ENCODE data around the gene EFCAB6.

DNA sequence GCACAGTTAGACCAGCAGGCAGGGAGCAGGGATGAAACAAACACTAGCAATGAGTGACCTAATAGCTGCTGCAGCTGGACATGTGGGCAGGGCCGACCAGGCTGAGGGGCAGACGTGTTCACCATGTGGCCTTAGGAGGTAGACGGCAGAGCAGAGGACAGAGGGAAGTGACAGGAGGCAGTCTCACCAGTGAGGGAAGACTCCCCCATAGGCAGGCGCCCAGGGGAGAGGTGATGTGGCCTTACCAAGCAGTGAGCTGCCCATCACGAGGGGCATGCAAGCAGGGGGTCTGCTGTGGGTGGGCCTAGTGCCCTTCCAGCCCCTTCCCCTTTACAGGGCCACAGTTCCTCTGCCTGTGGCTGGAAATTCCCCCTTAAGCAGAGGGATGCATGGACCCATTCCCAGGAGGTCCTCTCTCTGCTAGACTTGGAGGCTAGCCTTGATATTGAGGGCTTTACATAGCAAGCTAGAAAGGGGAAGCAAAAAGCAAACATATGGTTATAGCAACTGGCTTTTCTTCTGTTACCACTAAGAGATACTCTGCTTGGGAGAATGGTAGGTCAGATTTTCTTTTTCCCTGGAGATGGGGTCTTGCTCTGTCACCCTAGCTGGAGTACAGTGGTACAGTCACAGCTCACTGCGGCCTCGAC is 332.7 kb downstream of the EFCAB6 start:
- TF ChIP-seq, protein P1, sequence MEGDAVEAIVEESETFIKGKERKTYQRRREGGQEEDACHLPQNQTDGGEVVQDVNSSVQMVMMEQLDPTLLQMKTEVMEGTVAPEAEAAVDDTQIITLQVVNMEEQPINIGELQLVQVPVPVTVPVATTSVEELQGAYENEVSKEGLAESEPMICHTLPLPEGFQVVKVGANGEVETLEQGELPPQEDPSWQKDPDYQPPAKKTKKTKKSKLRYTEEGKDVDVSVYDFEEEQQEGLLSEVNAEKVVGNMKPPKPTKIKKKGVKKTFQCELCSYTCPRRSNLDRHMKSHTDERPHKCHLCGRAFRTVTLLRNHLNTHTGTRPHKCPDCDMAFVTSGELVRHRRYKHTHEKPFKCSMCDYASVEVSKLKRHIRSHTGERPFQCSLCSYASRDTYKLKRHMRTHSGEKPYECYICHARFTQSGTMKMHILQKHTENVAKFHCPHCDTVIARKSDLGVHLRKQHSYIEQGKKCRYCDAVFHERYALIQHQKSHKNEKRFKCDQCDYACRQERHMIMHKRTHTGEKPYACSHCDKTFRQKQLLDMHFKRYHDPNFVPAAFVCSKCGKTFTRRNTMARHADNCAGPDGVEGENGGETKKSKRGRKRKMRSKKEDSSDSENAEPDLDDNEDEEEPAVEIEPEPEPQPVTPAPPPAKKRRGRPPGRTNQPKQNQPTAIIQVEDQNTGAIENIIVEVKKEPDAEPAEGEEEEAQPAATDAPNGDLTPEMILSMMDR (IDR thresholded peaks at IDR 0.05; ENCODE audit: borderline replicate concordance, extremely low read depth, low read length, poor library complexity, severe bottlenecking), result no peak
- no peak for TF ChIP-seq EZH2 (IDR thresholded peaks at IDR 0.05; ENCODE audit: borderline replicate concordance, low read depth, low read length, severe bottlenecking)
